ENCODE data around the gene SMTNL1.
A peak's percentile ranks its signal among the peaks of the same experiment; 100 is the strongest.

SMTNL1 gene

GRCh38 chr11:57536947-57537619 is at the start of gene SMTNL1:
Gene SMTNL1, plus strand, starts transcription at chr11:57537595. Its CDS starts 5,048 bp downstream, at chr11:57542643.
- no peak for DNase-seq

- no peak for DNase-seq
Measured at GRCh38 chr11:57487920-57488659, 49.3 kb upstream of the SMTNL1 start.

- DNase-seq, result no peak
Measured at GRCh38 chr11:57490456-57491248, 46.7 kb upstream of the SMTNL1 start.

- no peak for DNase-seq
Measured at GRCh38 chr11:57491371-57492061, 45.9 kb upstream of the SMTNL1 start.

GRCh38 chr11:57493507-57494503 is 43.6 kb upstream of the SMTNL1 start:
- DNase-seq, result no peak

- DNase-seq, result no peak
Measured at GRCh38 chr11:57496109-57496820, 41.1 kb upstream of the SMTNL1 start.

GRCh38 chr11:57497303-57498247 is 39.8 kb upstream of the SMTNL1 start:
- DNase-seq, result no peak

- DNase-seq, result no peak
Measured at GRCh38 chr11:57498540-57498939, 38.9 kb upstream of the SMTNL1 start.

GRCh38 chr11:57499413-57499982 is 37.9 kb upstream of the SMTNL1 start:
- peak; percentile 81 for DNase-seq

- no peak for DNase-seq
Measured at GRCh38 chr11:57499983-57500461, 37.4 kb upstream of the SMTNL1 start.

GRCh38 chr11:57500515-57500914 is 36.9 kb upstream of the SMTNL1 start:
- no peak for DNase-seq

GRCh38 chr11:57500926-57501325 is 36.5 kb upstream of the SMTNL1 start:
- no peak for DNase-seq

- no peak for DNase-seq
Measured at GRCh38 chr11:57501953-57502352, 35.4 kb upstream of the SMTNL1 start.

- DNase-seq, result no peak
Measured at GRCh38 chr11:57502376-57502775, 35.0 kb upstream of the SMTNL1 start.

- no peak for DNase-seq
Measured at GRCh38 chr11:57502870-57503269, 34.5 kb upstream of the SMTNL1 start.

- no peak for DNase-seq
Measured at GRCh38 chr11:57504511-57504910, 32.9 kb upstream of the SMTNL1 start.

GRCh38 chr11:57506522-57506921 is 30.9 kb upstream of the SMTNL1 start:
- DNase-seq, result no peak

GRCh38 chr11:57508341-57509170 is 28.8 kb upstream of the SMTNL1 start:
- no peak for DNase-seq

All from DMS79 (cell line).